Measurements from ENCODE around the gene TACR2.

The TACR2 gene

DNA sequence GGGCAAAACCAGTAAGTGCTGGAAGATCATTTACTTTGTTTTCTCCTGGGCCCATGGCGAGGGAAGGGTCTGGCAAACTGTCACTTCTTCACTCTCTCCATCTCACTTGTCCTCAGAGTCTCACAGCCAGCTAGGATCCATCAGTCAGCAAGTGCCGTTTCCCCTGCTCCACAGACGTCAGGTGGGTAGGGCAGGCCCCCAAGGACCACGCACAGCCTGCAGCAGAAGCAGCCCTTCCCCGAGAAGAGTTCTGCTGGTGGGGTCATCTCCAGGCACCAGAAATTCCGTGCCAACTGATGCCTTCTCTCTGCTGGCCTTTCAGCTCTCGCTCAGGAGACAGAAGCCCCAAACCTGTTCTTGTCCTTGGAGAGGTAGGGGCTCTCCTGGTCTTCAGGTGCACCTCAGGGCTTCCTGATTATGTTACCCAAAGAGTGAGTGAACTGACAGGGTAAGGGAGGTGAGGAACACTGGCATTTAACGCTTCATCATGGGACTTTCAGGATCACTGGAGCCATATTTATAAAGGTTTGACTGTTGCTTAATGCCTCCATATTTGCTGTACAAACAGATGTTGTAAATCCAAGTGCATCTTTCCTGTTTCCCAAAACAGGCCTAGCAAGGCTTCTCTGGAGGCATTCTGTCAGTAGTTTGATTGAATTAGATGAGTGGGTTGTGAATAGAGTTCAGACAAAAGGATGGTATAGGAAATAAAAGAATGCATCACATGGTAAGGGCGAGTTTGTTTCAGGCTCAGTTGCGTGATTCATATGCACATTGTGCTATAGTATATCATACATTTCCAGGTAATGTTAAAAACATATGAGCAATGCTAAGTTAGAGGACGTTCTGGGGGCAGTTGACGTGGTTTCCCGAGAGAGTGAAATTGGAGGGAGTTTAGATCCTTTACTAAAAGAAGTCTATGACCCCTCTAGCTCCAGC, 20.9 kb upstream of the TACR2 start:
- peaks cover 8% of the 10 kb centered on the region for H3K4me1 ChIP-seq (ENCODE audit: low read length)
- no peaks in the 10 kb centered on the region for H3K36me3 ChIP-seq (replicated peaks; ENCODE audit: low read depth, low read length)
- H2AFZ ChIP-seq (ENCODE audit: low read depth, low read length): no peak overlapping the region
- no peaks in the 10 kb centered on the region for H3K27me3 ChIP-seq (ENCODE audit: low read depth, low read length)
- no peaks in the 10 kb centered on the region for H3K9me3 ChIP-seq (ENCODE audit: insufficient read depth, low read length)
- H3K79me2 ChIP-seq (ENCODE audit: low read length): no peaks in the 10 kb centered on the region
- TF ChIP-seq, protein P1, sequence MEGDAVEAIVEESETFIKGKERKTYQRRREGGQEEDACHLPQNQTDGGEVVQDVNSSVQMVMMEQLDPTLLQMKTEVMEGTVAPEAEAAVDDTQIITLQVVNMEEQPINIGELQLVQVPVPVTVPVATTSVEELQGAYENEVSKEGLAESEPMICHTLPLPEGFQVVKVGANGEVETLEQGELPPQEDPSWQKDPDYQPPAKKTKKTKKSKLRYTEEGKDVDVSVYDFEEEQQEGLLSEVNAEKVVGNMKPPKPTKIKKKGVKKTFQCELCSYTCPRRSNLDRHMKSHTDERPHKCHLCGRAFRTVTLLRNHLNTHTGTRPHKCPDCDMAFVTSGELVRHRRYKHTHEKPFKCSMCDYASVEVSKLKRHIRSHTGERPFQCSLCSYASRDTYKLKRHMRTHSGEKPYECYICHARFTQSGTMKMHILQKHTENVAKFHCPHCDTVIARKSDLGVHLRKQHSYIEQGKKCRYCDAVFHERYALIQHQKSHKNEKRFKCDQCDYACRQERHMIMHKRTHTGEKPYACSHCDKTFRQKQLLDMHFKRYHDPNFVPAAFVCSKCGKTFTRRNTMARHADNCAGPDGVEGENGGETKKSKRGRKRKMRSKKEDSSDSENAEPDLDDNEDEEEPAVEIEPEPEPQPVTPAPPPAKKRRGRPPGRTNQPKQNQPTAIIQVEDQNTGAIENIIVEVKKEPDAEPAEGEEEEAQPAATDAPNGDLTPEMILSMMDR (IDR thresholded peaks at IDR 0.05; ENCODE audit: low read depth, low read length): no peak
- TF ChIP-seq EZH2phosphoT487 (IDR thresholded peaks at IDR 0.05; ENCODE audit: low read depth): no peak
- no peak overlapping the region for H3K4me2 ChIP-seq (ENCODE audit: low read length)
- H3K27ac ChIP-seq (ENCODE audit: low read length): no peak overlapping the region
- no peak overlapping the region for H3K9ac ChIP-seq (ENCODE audit: low read length)
- H4K20me1 ChIP-seq (ENCODE audit: insufficient read depth, low read length): no peaks in the 10 kb centered on the region
- no peak overlapping the region for H3K4me3 ChIP-seq (ENCODE audit: low read length)

DNA sequence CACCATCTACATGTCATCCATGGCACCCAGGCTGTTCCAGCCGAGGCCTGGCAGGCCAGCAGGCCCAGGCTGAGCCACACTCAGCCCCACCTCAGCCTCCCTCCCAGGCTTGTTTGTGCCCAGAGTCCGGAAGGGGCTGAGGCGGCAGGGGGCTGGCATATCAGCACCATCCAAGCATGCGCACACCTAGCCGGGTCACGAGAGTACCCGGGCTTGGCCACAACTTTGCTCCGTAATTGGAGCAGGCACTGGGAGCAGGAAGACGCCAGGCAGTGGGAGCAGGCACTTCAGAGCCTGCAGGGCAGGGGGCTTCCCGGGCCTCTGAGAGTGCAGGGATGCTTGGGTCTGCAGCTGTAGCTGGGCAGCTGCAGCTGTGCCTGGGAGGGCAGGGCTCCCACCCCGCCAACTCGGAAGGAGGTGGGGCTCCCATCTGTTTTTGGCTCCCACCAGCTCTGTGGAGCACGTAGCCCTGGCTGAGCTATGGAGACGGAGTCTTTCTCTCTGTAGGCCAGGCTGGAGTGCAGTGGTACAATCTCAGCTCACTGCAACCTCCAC, 19.3 kb upstream of the TACR2 start:
- H3K4me1 ChIP-seq (ENCODE audit: low read length): peaks cover 8% of the 10 kb centered on the region
- no peaks in the 10 kb centered on the region for H3K9me3 ChIP-seq (ENCODE audit: insufficient read depth, low read length)
- H3K9ac ChIP-seq (ENCODE audit: low read length): no peak overlapping the region
- no peak overlapping the region for H3K27ac ChIP-seq (ENCODE audit: low read length)
- no peaks in the 10 kb centered on the region for H3K27me3 ChIP-seq (ENCODE audit: low read depth, low read length)
- no peaks in the 10 kb centered on the region for H3K79me2 ChIP-seq (ENCODE audit: low read length)
- TF ChIP-seq, protein P1 (IDR thresholded peaks at IDR 0.05; ENCODE audit: low read depth, low read length): no peak
- TF ChIP-seq EZH2phosphoT487 (IDR thresholded peaks at IDR 0.05; ENCODE audit: low read depth): no peak
- no peak overlapping the region for H3K4me3 ChIP-seq (ENCODE audit: low read length)
- H3K4me2 ChIP-seq (ENCODE audit: low read length): no peak overlapping the region
- no peak overlapping the region for H2AFZ ChIP-seq (ENCODE audit: low read depth, low read length)
- H4K20me1 ChIP-seq (ENCODE audit: insufficient read depth, low read length): no peaks in the 10 kb centered on the region
- H3K36me3 ChIP-seq (replicated peaks; ENCODE audit: low read depth, low read length): no peaks in the 10 kb centered on the region

DNA sequence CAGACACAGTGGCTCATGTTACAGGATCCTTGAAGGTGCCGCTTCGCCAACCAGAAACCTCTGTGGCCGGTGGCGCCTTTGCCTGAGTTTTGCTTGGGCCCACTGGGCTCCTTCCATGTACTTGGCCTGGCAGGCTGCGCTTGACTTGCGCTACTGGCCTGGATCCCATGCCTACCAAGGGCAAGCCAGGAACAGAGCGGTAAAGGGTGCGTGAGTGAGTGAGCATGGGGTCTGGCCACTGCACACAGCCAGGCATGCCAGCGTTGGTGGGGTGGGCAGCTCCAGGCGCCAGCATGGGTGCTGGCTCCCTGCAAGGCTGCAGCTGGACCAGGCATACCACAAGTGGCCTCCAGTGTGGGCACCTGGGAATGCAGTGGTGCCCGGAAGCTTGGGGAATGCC, 18.2 kb upstream of the TACR2 start:
- Histone ChIP-seq H4K20me1 (ENCODE audit: insufficient read depth, low read length) (no peaks in the 10 kb centered on the region), H3K4me2 (ENCODE audit: low read length) (no peak overlapping the region), H3K9me3 (ENCODE audit: insufficient read depth, low read length) (no peaks in the 10 kb centered on the region), H3K36me3 (replicated peaks; ENCODE audit: low read depth, low read length) (no peaks in the 10 kb centered on the region), H3K9ac (ENCODE audit: low read length) (no peak overlapping the region), H3K79me2 (ENCODE audit: low read length) (no peaks in the 10 kb centered on the region), H3K4me3 (ENCODE audit: low read length) (no peak overlapping the region), H3K27ac (ENCODE audit: low read length) (no peak overlapping the region), H3K27me3 (ENCODE audit: low read depth, low read length) (no peaks in the 10 kb centered on the region), H2AFZ (ENCODE audit: low read depth, low read length) (no peak overlapping the region), H3K4me1 (ENCODE audit: low read length) (peaks cover 8% of the 10 kb centered on the region)
- TF ChIP-seq, protein P1 (IDR thresholded peaks at IDR 0.05; ENCODE audit: low read depth, low read length): no peak
- no peak for TF ChIP-seq EZH2phosphoT487 (IDR thresholded peaks at IDR 0.05; ENCODE audit: low read depth)

DNA sequence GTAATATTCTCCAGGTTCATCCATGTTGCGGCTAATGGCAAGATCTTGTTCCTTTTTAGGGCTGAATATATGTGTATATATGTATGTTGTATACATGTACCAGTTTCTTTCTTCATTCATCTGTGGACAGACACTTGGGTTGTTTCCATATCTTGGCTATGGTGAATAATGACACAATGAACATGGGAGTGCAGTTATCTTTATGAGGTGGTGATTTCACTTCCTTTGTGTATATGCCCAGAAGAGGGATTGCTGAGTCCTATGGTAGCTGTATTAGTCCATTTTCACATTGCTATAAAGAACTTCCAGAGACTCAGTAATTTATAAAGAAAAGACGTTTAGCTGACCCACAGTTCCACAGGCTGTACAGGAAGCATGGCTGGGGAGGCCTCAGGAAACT, 17.5 kb upstream of the TACR2 start:
- TF ChIP-seq EZH2phosphoT487 (IDR thresholded peaks at IDR 0.05; ENCODE audit: low read depth): no peak
- TF ChIP-seq, protein P1 (IDR thresholded peaks at IDR 0.05; ENCODE audit: low read depth, low read length): no peak
- peaks cover 8% of the 10 kb centered on the region for H3K4me1 ChIP-seq (ENCODE audit: low read length)
- no peak overlapping the region for H2AFZ ChIP-seq (ENCODE audit: low read depth, low read length)
- H3K4me3 ChIP-seq (ENCODE audit: low read length): no peak overlapping the region
- H3K36me3 ChIP-seq (replicated peaks; ENCODE audit: low read depth, low read length): no peaks in the 10 kb centered on the region
- H4K20me1 ChIP-seq (ENCODE audit: insufficient read depth, low read length): no peaks in the 10 kb centered on the region
- H3K4me2 ChIP-seq (ENCODE audit: low read length): no peak overlapping the region
- H3K9ac ChIP-seq (ENCODE audit: low read length): no peak overlapping the region
- no peak overlapping the region for H3K27ac ChIP-seq (ENCODE audit: low read length)
- no peaks in the 10 kb centered on the region for H3K9me3 ChIP-seq (ENCODE audit: insufficient read depth, low read length)
- no peaks in the 10 kb centered on the region for H3K27me3 ChIP-seq (ENCODE audit: low read depth, low read length)
- H3K79me2 ChIP-seq (ENCODE audit: low read length): no peaks in the 10 kb centered on the region
